Stimulated activated CD8-positive, alpha-beta memory T cell treated with anti-CD3 and anti-CD28 coated beads, Interleukin-12 subunit alpha, Interleukin-12 subunit beta, amount 100 ng/mL, for 24 hours (primary cell): ENCODE data around the gene CLMN.

Experiments used
- DNase-seq: peaks from one replicate; pipeline ENCODE4 v3.0.0-alpha.2; 2020; ENCODE audit errors: extremely low read depth

Gene CLMN

GRCh38 chr14:95242870-95243269 is 76.8 kb downstream of the CLMN start:
- DNase-seq, result no peak

GRCh38 chr14:95240859-95241813 is 78.6 kb downstream of the CLMN start:
- DNase-seq, result no peak

GRCh38 chr14:95238487-95239298 is 81.0 kb downstream of the CLMN start:
- DNase-seq, result no peak

GRCh38 chr14:95237958-95238340 is 81.8 kb downstream of the CLMN start:
- no peak for DNase-seq

- DNase-seq, result no peak
Measured at GRCh38 chr14:95237121-95237957, 82.4 kb downstream of the CLMN start.

GRCh38 chr14:95236221-95236620 is 83.5 kb downstream of the CLMN start:
- DNase-seq, result no peak

- DNase-seq, result no peak
Measured at GRCh38 chr14:95235767-95236166, 83.9 kb downstream of the CLMN start.

GRCh38 chr14:95235351-95235750 is 84.4 kb downstream of the CLMN start:
- no peak for DNase-seq

- no peak for DNase-seq
Measured at GRCh38 chr14:95234426-95234825, 85.3 kb downstream of the CLMN start.

- no peak for DNase-seq
Measured at GRCh38 chr14:95233702-95234241, 85.9 kb downstream of the CLMN start.

GRCh38 chr14:95232894-95233584 is 86.7 kb downstream of the CLMN start:
- DNase-seq, result no peak

GRCh38 chr14:95231966-95232633 is 87.6 kb downstream of the CLMN start:
- no peak for DNase-seq

- no peak for DNase-seq
Measured at GRCh38 chr14:95229749-95230148, 90.0 kb downstream of the CLMN start.

GRCh38 chr14:95228240-95228639 is 91.5 kb downstream of the CLMN start:
- DNase-seq, result no peak

GRCh38 chr14:95227279-95227860 is 92.3 kb downstream of the CLMN start:
- DNase-seq, result no peak

- DNase-seq, result no peak
Measured at GRCh38 chr14:95226801-95227200, 92.9 kb downstream of the CLMN start.

- DNase-seq, result no peak
Measured at GRCh38 chr14:95225251-95225887, 94.3 kb downstream of the CLMN start.

- DNase-seq, result no peak
Measured at GRCh38 chr14:95222870-95223398, 96.8 kb downstream of the CLMN start.

- no peak for DNase-seq
Measured at GRCh38 chr14:95222151-95222631, 97.5 kb downstream of the CLMN start.
